ENCODE measurements around the gene CLSTN3. TPM values are rescaled to one million over a fixed set of nuclear protein-coding genes. Genes with fewer than 3 reads are reported as not detected.

Gene CLSTN3
- total and polyA plus RNA-seq, 2 donors (not counting 3 experiments of a cell fraction or from before 2014, with no cell fraction given) = 27.8 to 45.9 TPM

DNA sequence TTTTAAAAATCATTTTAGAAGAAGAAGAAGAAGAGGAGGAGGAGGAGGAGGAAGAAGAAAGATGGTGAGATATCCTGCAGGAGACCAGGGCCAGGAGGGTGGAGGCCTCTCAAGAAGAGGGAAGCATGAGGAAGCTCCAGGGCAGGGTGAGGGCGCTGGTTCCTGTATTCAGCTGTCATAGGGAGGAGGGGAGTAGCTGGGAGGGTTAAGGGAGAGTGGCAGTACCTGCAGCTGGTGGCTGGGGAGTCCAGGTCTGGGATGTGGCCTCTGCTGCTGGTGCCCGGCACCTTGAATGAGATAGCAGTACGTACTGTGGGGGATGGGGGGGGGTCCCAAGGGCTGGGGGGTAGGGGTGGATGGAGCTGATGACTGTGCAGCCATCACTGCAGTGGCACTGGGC lies 11.3 kb upstream of the CLSTN3 start:
- no peak overlapping the region for H3K4me2 ChIP-seq (ENCODE audit: insufficient read depth, low read length)
- CTCF ChIA-PET = interaction anchor here (1.2 to 2.1 kb wide), 2 partner anchors 10 to 174 kb away, joined by 3 to 7 read pairs; partner anchors contain the start of gene C1RL
- H3K9ac ChIP-seq (replicated peaks; ENCODE audit: extremely low read depth, insufficient read depth, low read length) = no peak overlapping the region
- peaks cover 14% of the 10 kb centered on the region for H3K4me1 ChIP-seq (ENCODE audit: control insufficient read depth, extremely low read depth, insufficient read depth, low read length)
- H3K9me1 ChIP-seq (replicated peaks; ENCODE audit: control insufficient read depth, extremely low read depth, insufficient read depth, low read length) = no peaks in the 10 kb centered on the region
- intact Hi-C loops (cut with micrococcal nuclease) (no loop called here), dilution Hi-C loops (cut with MboI; ENCODE audit: extremely low pct_ligation_motif_present, low sequenced_read_pairs) (no loop called here)
- no peak for FAIRE-seq
- TF ChIP-seq, protein P1, sequence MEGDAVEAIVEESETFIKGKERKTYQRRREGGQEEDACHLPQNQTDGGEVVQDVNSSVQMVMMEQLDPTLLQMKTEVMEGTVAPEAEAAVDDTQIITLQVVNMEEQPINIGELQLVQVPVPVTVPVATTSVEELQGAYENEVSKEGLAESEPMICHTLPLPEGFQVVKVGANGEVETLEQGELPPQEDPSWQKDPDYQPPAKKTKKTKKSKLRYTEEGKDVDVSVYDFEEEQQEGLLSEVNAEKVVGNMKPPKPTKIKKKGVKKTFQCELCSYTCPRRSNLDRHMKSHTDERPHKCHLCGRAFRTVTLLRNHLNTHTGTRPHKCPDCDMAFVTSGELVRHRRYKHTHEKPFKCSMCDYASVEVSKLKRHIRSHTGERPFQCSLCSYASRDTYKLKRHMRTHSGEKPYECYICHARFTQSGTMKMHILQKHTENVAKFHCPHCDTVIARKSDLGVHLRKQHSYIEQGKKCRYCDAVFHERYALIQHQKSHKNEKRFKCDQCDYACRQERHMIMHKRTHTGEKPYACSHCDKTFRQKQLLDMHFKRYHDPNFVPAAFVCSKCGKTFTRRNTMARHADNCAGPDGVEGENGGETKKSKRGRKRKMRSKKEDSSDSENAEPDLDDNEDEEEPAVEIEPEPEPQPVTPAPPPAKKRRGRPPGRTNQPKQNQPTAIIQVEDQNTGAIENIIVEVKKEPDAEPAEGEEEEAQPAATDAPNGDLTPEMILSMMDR (IDR thresholded peaks at IDR 0.05; ENCODE audit: extremely low read depth in 1 of 2, insufficient read depth in 1 of 2, low read depth in 1 of 2, low read length in 2 of 2) = no peak
- TF ChIP-seq FOS (IDR thresholded peaks at IDR 0.05; ENCODE audit: borderline replicate concordance, insufficient read depth, low read length) (no peak), POLR2AphosphoS5 (IDR thresholded peaks at IDR 0.05; ENCODE audit: insufficient read depth, low read depth, low read length) (no peak), MYC (IDR thresholded peaks at IDR 0.05; ENCODE audit: low read depth, low read length) (no peak), JUN (IDR thresholded peaks at IDR 0.05; ENCODE audit: borderline replicate concordance, insufficient read depth, insufficient read length, low read depth) (no peak), GATA2 (IDR thresholded peaks at IDR 0.05; ENCODE audit: insufficient read depth, insufficient read length, low read depth, low read length) (no peak), EZH2 (IDR thresholded peaks at IDR 0.05; ENCODE audit: borderline replicate concordance, low read depth, low read length, severe bottlenecking) (no peak), MAX (IDR thresholded peaks at IDR 0.05; ENCODE audit: insufficient read depth, insufficient read length) (no peak), POLR2A (IDR thresholded peaks at IDR 0.05; ENCODE audit: low read depth, low read length) (no peak)
- H3K27me3 ChIP-seq (ENCODE audit: control insufficient read depth in 2 of 2, insufficient read depth in 2 of 2, low read length in 2 of 2) = no peaks in the 10 kb centered on the region
- BruUV-seq (replicated peaks) = no TSS peak
- H4K20me1 ChIP-seq (replicated peaks; ENCODE audit: control insufficient read depth, extremely low read depth, insufficient read depth, low read length) = no peaks in the 10 kb centered on the region
- H3K36me3 ChIP-seq (ENCODE audit: control insufficient read depth in 2 of 2, extremely low read depth in 1 of 2, insufficient read depth in 2 of 2, low read length in 2 of 2) = no peaks in the 10 kb centered on the region
- no peak overlapping the region for H3K4me3 ChIP-seq (replicated peaks in 1 of 3; ENCODE audit: insufficient read depth in 1 of 3, low read depth in 1 of 3, low read length in 3 of 3)
- no peak overlapping the region for H3K27ac ChIP-seq (ENCODE audit: insufficient read depth, low read depth, low read length)
- POLR2A ChIA-PET = interaction anchor here (0.6 kb wide), 1 partner anchor 818 kb away, joined by 4 read pairs; no protein-coding TSS in a partner anchor
- no peak for DNase-seq (ENCODE audit: low read depth, low spot score)
- H2AFZ ChIP-seq (ENCODE audit: low read depth, low read length) = no peak overlapping the region
- H3K79me2 ChIP-seq (ENCODE audit: control insufficient read depth, insufficient read depth, low read length) = no peaks in the 10 kb centered on the region
- H3K9me3 ChIP-seq (replicated peaks; ENCODE audit: control insufficient read depth, insufficient read depth, low read length) = no peaks in the 10 kb centered on the region

Measured in endothelial cell of umbilical vein (primary cell).